ENCODE data around the gene SOX6.

The SOX6 gene

GRCh38 chr11:15989685-15990084, 366.7 kb downstream of the SOX6 start:
- DNase-seq (ENCODE audit: low read depth) = no peak

GRCh38 chr11:15988693-15989231, 367.6 kb downstream of the SOX6 start:
- DNase-seq (ENCODE audit: low read depth) = no peak

- DNase-seq (ENCODE audit: low read depth) = no peak
These were observed 368.3 kb downstream of the SOX6 start for GRCh38 chr11:15988016-15988550.

- DNase-seq (ENCODE audit: low read depth) = no peak
These were observed 369.3 kb downstream of the SOX6 start for GRCh38 chr11:15987046-15987445.

- no peak for DNase-seq (ENCODE audit: low read depth)
These were observed 370.5 kb downstream of the SOX6 start for GRCh38 chr11:15985860-15986139.

GRCh38 chr11:15985127-15985859, 371.1 kb downstream of the SOX6 start:
- no peak for DNase-seq (ENCODE audit: low read depth)

GRCh38 chr11:15981292-15981691, 375.1 kb downstream of the SOX6 start:
- no peak for DNase-seq (ENCODE audit: low read depth)

- no peak for DNase-seq (ENCODE audit: low read depth)
These were observed 379.2 kb downstream of the SOX6 start for GRCh38 chr11:15977116-15977515.

- DNase-seq (ENCODE audit: low read depth) = no peak
These were observed 379.8 kb downstream of the SOX6 start for GRCh38 chr11:15976433-15977045.

GRCh38 chr11:15975742-15976141, 380.6 kb downstream of the SOX6 start:
- no peak for DNase-seq (ENCODE audit: low read depth)

- no peak for DNase-seq (ENCODE audit: low read depth)
These were observed 383.5 kb downstream of the SOX6 start for GRCh38 chr11:15972838-15973237.

- no peak for DNase-seq (ENCODE audit: low read depth)
These were observed 385.2 kb downstream of the SOX6 start for GRCh38 chr11:15971215-15971546.

- DNase-seq (ENCODE audit: low read depth) = no peak
These were observed 385.7 kb downstream of the SOX6 start for GRCh38 chr11:15970506-15971214.

- DNase-seq (ENCODE audit: low read depth) = no peak
These were observed 386.5 kb downstream of the SOX6 start for GRCh38 chr11:15969701-15970329.

GRCh38 chr11:15969281-15969680, 387.1 kb downstream of the SOX6 start:
- DNase-seq (ENCODE audit: low read depth) = no peak

- DNase-seq (ENCODE audit: low read depth) = no peak
These were observed 387.8 kb downstream of the SOX6 start for GRCh38 chr11:15968461-15969130.

GRCh38 chr11:15967966-15968365, 388.4 kb downstream of the SOX6 start:
- no peak for DNase-seq (ENCODE audit: low read depth)

- no peak for DNase-seq (ENCODE audit: low read depth)
These were observed 389.2 kb downstream of the SOX6 start for GRCh38 chr11:15967166-15967565.

- no peak for DNase-seq (ENCODE audit: low read depth)
These were observed 390.6 kb downstream of the SOX6 start for GRCh38 chr11:15965562-15966250.

- DNase-seq (ENCODE audit: low read depth) = no peak
These were observed 393.1 kb downstream of the SOX6 start for GRCh38 chr11:15963266-15963665.

- no peak for DNase-seq (ENCODE audit: low read depth)
These were observed 397.4 kb downstream of the SOX6 start for GRCh38 chr11:15958910-15959309.
